A549 treated with CpdA at 1 μM for 4 hours (cell line): ENCODE data around the gene HECTD2. TPM values are rescaled to one million over a fixed set of nuclear protein-coding genes. Genes with fewer than 3 reads are reported as not detected.

Experiments
- total RNA-seq: library from RNA; stranded (reverse); fragments of 200-300 nt; extraction: Qiagen RNA extraction; gene quantifications from 5 replicates; pipeline ENCODE4 v1.2.3, GENCODE V29; 2022; ENCODE audit warnings: low read depth

The HECTD2 gene
- total RNA-seq, result 3.0 to 4.3 TPM (median 3.5 TPM) in 5 replicates

GRCh38 chr10:91409869-91410637, at the start of gene HECTD2:
Gene HECTD2, plus strand, starts transcription at chr10:91410344. Its CDS starts 95 bp downstream, at chr10:91410439.

Other genes with a start within 250 kb of the HECTD2 start
- 31.7 to 35.1 TPM (median 32.6 TPM) in 5 replicates for gene PCGF5, start 189.7 kb upstream of the HECTD2 start, total RNA-seq
- 13.1 to 16.9 TPM (median 15.9 TPM) in 5 replicates for gene PPP1R3C, start 222.7 kb downstream of the HECTD2 start, total RNA-seq